ENCODE data around the gene PGLYRP1.
A peak's percentile ranks its signal among the peaks of the same experiment; 100 is the strongest.

GRCh38 chr19:46016426-46017094, 6.3 kb downstream of the PGLYRP1 start:
- TF ChIP-seq CTCF (IDR thresholded peaks at IDR 0.05) (peak; percentile 28 to 94), POLR2A (IDR thresholded peaks at IDR 0.05) (no peak), EP300 (IDR thresholded peaks at IDR 0.05) (no peak), POLR2AphosphoS5 (IDR thresholded peaks at IDR 0.05) (no peak)
